AG09319 (cell line): ENCODE data around the gene TSHZ3.

Source experiments
- DNase-seq: peaks from one replicate; pipeline ENCODE4 v3.0.0-alpha.2; 2010; ENCODE audit warnings: low read depth; ENCODE audit errors: extremely low read depth
- CTCF ChIP-seq: IDR thresholded peaks from 2 replicates; pipeline ENCODE4 v1.5.1; 2011; ENCODE audit warnings: low read depth, mild to moderate bottlenecking, inconsistent platforms, low read length, moderate library complexity

Gene TSHZ3

GRCh38 chr19:31316201-31316951 is 32.9 kb downstream of the TSHZ3 start:
- no peak for TF ChIP-seq CTCF
- no peak for DNase-seq

GRCh38 chr19:31315652-31316051 is 33.6 kb downstream of the TSHZ3 start:
- DNase-seq, result no peak
- no peak for TF ChIP-seq CTCF

DNA sequence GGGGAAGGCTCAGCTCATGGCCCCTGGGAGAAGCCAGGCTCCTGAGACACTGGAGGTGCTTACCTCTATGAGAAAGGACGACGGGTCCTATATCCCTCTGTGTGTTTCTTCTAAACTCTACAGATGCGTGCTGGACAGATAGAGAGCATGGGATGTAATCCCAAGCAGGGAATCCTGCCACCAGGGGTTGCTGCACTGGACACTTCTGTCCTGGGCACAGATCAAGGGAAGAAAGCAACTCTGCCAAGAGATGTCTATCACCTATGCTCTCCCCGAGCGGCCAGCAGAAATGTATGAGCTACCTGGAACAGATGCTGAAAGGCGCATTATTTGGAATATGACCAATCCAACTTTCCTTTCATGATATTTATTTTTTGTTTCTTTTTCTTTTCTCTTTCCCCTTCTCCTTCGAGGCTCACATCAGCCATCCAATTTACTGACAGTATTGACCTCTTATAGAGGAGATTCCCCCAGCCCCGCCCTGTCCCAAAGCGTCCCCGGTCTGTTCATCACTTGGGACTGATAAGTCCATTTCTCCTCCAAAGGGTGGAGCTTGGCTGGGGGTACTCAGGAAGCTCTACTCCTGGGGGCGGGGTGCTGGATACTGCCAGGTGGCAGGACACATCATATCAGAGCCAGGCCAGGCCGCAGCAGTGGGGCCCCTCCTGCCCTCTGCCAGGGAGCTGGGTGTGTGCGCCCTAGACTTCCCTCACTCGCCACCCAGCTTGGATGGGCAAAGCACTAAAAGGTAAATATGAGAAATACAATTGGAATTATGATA is 34.2 kb downstream of the TSHZ3 start:
- peak; percentile 54 for TF ChIP-seq CTCF
- DNase-seq, result no peak

DNA sequence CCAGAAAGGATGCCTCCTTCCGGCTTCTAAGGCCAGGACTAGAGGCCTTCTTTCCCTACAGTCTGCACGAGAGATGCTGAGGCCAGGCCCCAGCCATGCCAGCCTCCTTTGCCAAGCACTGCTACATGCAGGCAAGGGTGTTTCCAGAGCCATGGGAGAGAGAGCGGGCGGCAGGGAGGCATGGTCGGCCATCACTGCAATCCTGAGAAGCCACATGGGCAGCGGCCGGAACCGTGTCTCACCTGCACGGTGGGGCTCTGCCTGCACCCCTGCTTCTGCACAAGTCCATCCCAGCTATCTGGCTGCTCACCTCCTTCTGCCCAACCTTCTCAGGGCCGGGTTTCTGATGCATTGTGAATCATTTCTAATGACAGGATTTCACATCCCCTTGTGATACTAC is 35.1 kb downstream of the TSHZ3 start:
- DNase-seq, result no peak
- no peak for TF ChIP-seq CTCF

DNA sequence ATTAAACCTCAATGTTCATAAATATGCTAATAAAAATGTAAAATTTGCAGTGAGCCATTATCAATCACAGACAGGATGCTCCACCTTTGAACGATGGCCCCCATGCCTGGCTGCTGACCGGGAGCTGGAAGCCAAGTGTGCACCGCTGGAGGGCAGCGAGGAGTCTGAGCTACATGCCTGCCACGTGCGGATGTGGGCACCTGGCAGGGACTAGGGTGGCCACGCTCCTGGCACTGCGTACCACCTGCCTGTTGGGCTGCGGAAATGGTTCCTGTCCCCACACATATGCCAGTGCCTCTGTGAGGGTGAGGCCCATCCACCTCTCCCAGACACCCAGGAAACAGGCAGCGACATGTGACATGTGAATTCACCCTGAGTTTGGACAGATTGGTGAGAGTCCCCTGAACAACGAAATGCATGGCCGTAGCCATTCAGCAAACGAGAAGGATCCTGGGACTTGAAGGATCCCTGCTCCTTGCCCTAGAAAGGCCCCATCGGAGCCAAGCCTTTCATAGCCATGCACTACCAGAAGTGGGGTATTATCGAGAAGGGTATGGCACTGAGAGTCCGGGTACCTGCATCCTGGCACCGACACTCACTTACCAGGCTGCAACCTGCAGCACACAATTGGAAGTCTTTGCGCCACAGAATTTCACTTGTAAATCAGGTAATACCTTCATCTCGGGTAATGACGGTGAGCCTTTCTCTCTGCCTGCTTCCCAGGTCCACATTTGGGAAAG is 35.8 kb downstream of the TSHZ3 start:
- no peak for DNase-seq
- TF ChIP-seq CTCF, result no peak

DNA sequence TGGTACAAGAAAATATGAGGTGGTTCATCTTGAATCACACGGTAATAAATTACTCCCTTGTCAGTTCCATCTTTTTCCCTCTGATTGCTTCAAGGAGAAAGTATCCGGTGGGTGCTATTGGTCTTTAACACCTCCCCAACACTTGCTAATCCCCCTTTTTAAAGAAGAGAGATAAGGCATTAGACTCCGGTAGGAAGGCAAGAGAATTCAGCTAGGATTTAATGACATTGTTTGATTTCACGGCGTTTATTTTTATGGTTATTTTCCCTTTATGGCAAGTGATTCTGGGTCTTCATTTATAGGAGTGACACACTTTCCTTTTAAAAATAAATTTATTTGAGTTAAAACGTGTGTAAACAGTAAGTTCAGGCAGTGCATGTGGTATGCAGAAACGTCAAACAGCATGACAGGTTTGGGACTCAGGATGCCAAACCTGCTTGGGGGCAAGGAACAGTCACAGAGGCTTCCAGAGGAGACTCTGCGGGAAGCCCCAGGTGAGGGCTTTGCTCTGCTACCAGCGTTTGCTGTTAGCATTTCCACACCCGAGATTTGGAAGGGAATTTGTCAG is 36.5 kb downstream of the TSHZ3 start:
- no peak for TF ChIP-seq CTCF
- no peak for DNase-seq
